ENCODE results near the gene TSHR.

DNA sequence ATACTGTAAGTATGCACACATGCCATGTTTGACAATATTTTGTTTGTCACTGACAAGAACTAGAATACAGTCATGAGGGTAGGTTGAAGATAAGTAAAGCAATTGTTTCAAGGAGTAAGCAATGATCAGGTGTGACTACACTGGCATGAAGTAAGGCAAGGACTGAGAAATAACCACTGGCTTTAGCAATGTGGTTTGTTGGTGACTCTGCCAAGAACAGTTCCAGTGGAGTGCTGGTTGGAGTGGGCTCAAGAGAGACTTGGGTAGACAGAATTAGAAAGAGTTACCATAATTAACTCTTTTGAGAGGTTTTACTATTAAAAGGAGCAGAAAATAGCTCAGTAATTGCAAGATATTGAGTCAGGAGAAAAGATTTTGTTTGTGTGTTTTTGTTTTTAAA, 135.7 kb downstream of the TSHR start:
- no peak for TF ChIP-seq SIN3A (IDR thresholded peaks at IDR 0.05; ENCODE audit: borderline replicate concordance, insufficient read depth, low read length)
- TF ChIP-seq, protein P1, sequence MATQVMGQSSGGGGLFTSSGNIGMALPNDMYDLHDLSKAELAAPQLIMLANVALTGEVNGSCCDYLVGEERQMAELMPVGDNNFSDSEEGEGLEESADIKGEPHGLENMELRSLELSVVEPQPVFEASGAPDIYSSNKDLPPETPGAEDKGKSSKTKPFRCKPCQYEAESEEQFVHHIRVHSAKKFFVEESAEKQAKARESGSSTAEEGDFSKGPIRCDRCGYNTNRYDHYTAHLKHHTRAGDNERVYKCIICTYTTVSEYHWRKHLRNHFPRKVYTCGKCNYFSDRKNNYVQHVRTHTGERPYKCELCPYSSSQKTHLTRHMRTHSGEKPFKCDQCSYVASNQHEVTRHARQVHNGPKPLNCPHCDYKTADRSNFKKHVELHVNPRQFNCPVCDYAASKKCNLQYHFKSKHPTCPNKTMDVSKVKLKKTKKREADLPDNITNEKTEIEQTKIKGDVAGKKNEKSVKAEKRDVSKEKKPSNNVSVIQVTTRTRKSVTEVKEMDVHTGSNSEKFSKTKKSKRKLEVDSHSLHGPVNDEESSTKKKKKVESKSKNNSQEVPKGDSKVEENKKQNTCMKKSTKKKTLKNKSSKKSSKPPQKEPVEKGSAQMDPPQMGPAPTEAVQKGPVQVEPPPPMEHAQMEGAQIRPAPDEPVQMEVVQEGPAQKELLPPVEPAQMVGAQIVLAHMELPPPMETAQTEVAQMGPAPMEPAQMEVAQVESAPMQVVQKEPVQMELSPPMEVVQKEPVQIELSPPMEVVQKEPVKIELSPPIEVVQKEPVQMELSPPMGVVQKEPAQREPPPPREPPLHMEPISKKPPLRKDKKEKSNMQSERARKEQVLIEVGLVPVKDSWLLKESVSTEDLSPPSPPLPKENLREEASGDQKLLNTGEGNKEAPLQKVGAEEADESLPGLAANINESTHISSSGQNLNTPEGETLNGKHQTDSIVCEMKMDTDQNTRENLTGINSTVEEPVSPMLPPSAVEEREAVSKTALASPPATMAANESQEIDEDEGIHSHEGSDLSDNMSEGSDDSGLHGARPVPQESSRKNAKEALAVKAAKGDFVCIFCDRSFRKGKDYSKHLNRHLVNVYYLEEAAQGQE (IDR thresholded peaks at IDR 0.05; ENCODE audit: insufficient read depth in 1 of 2, low read depth in 2 of 2, low read length in 2 of 2) = no peak
- no peak for TF ChIP-seq POLR2AphosphoS5 (IDR thresholded peaks at IDR 0.05; ENCODE audit: low read depth, low read length)
